Measurements from ENCODE around the gene PPP6C. TPM values are rescaled to one million over a fixed set of nuclear protein-coding genes. Genes with fewer than 3 reads are reported as not detected.

The PPP6C gene
- total and polyA plus RNA-seq, 2 donors (not counting 3 experiments of a cell fraction or from before 2014, with no cell fraction given), result 19.3 to 42.6 TPM

DNA sequence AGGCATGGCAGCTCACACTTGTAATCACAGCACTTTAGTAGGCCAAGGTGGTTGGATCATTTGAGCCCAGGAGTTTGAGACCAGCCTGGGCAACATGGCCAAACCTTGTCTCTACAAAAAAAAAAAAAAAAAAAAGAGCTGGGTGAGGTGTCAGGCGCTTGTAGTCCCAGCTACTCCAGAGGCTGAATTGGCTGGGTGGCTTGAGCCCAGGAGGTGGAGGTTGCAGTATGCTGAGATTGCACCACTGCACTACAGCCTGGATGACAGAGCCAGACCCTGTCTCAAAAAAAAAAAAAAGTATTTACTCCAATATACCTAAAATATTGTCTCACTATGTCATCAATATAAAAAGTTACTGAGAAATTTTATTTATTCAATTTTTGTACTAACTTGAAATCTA is 49.0 kb downstream of the PPP6C start:
- intact Hi-C loops (cut with micrococcal nuclease), result no loop called here

More for the DNA sequence above, 49.0 kb downstream of the PPP6C start:
- Histone ChIP-seq H3K4me1 (ENCODE audit: control insufficient read depth, extremely low read depth, insufficient read depth, low read length) (peaks cover 6% of the 10 kb centered on the region), H4K20me1 (replicated peaks; ENCODE audit: control insufficient read depth, extremely low read depth, insufficient read depth, low read length) (no peaks in the 10 kb centered on the region), H3K9ac (replicated peaks; ENCODE audit: extremely low read depth, insufficient read depth, low read length) (no peak overlapping the region), H3K9me1 (replicated peaks; ENCODE audit: control insufficient read depth, extremely low read depth, insufficient read depth, low read length) (no peaks in the 10 kb centered on the region), H3K27ac (ENCODE audit: insufficient read depth, low read depth, low read length) (no peak overlapping the region), H3K36me3 (ENCODE audit: control insufficient read depth in 2 of 2, extremely low read depth in 1 of 2, insufficient read depth in 2 of 2, low read length in 2 of 2) (no peaks in the 10 kb centered on the region), H3K27me3 (ENCODE audit: control insufficient read depth in 2 of 2, insufficient read depth in 2 of 2, low read length in 2 of 2) (no peaks in the 10 kb centered on the region), H3K79me2 (ENCODE audit: control insufficient read depth, insufficient read depth, low read length) (no peaks in the 10 kb centered on the region), H3K4me2 (ENCODE audit: insufficient read depth, low read length) (no peak overlapping the region), H3K9me3 (replicated peaks; ENCODE audit: control insufficient read depth, insufficient read depth, low read length) (no peaks in the 10 kb centered on the region), H3K4me3 (replicated peaks in 1 of 3; ENCODE audit: insufficient read depth in 1 of 3, low read depth in 1 of 3, low read length in 3 of 3) (no peak overlapping the region), H2AFZ (ENCODE audit: low read depth, low read length) (no peak overlapping the region)
- CTCF ChIA-PET, result interaction anchor here (1.0 to 1.4 kb wide), 2 partner anchors 287 to 368 kb away, joined by 3 read pairs; partner anchors contain the start of gene WDR38
- POLR2A ChIA-PET, result interaction anchor here (0.7 kb wide), 1 partner anchor 29 kb away, joined by 8 read pairs; no protein-coding TSS in a partner anchor
- DNase-seq (ENCODE audit: low read depth, low spot score) (no peak), FAIRE-seq (no peak)
- TF ChIP-seq, protein P1, sequence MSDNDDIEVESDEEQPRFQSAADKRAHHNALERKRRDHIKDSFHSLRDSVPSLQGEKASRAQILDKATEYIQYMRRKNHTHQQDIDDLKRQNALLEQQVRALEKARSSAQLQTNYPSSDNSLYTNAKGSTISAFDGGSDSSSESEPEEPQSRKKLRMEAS (IDR thresholded peaks at IDR 0.05; ENCODE audit: insufficient read depth, insufficient read length), result no peak
- no peak for TF ChIP-seq FOS (IDR thresholded peaks at IDR 0.05; ENCODE audit: borderline replicate concordance, insufficient read depth, low read length)
- TF ChIP-seq MYC (IDR thresholded peaks at IDR 0.05; ENCODE audit: low read depth, low read length), result no peak
- no peak for TF ChIP-seq GATA2 (IDR thresholded peaks at IDR 0.05; ENCODE audit: insufficient read depth, insufficient read length, low read depth, low read length)
- no peak for TF ChIP-seq JUN (IDR thresholded peaks at IDR 0.05; ENCODE audit: borderline replicate concordance, insufficient read depth, insufficient read length, low read depth)
- no peak for TF ChIP-seq POLR2AphosphoS5 (IDR thresholded peaks at IDR 0.05; ENCODE audit: insufficient read depth, low read depth, low read length)
- no peak for TF ChIP-seq EZH2 (IDR thresholded peaks at IDR 0.05; ENCODE audit: borderline replicate concordance, low read depth, low read length, severe bottlenecking)
- no peak for TF ChIP-seq POLR2A (IDR thresholded peaks at IDR 0.05; ENCODE audit: low read depth, low read length)
- TF ChIP-seq, protein P2, sequence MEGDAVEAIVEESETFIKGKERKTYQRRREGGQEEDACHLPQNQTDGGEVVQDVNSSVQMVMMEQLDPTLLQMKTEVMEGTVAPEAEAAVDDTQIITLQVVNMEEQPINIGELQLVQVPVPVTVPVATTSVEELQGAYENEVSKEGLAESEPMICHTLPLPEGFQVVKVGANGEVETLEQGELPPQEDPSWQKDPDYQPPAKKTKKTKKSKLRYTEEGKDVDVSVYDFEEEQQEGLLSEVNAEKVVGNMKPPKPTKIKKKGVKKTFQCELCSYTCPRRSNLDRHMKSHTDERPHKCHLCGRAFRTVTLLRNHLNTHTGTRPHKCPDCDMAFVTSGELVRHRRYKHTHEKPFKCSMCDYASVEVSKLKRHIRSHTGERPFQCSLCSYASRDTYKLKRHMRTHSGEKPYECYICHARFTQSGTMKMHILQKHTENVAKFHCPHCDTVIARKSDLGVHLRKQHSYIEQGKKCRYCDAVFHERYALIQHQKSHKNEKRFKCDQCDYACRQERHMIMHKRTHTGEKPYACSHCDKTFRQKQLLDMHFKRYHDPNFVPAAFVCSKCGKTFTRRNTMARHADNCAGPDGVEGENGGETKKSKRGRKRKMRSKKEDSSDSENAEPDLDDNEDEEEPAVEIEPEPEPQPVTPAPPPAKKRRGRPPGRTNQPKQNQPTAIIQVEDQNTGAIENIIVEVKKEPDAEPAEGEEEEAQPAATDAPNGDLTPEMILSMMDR (IDR thresholded peaks at IDR 0.05; ENCODE audit: extremely low read depth in 1 of 2, insufficient read depth in 1 of 2, low read depth in 1 of 2, low read length in 2 of 2), result no peak
- no TSS peak for BruUV-seq (replicated peaks)
- dilution Hi-C loops (cut with MboI; ENCODE audit: extremely low pct_ligation_motif_present, low sequenced_read_pairs), result no loop called here
